Loucy (cell line): ENCODE data around the gene AMBRA1.

Source experiments
- H2AFZ ChIP-seq: fragments of 200-600 bp; sonication (generic); 2 replicates; pipeline ENCODE4 v1.6.0; 2016; ENCODE audit warnings: antibody characterized with exemption, mild to moderate bottlenecking, low read length, moderate library complexity
- H3F3A ChIP-seq: fragments of 200-600 bp; 2 replicates; pipeline ENCODE4 v1.6.0; 2016; ENCODE audit warnings: antibody characterized with exemption, low read depth, mild to moderate bottlenecking
- H3K27me3 ChIP-seq: fragments of 200-600 bp; sonication (generic); 2 replicates; pipeline ENCODE4 v1.6.1; 2014; ENCODE audit warnings: low read length, mild to moderate bottlenecking; ENCODE audit not compliant: insufficient read depth, poor library complexity, severe bottlenecking
- H3K36me3 ChIP-seq: fragments of 200-600 bp; sonication (generic); 2 replicates; pipeline ENCODE4 v1.6.1; 2016; ENCODE audit warnings: low read length; ENCODE audit not compliant: insufficient read depth
- H3K4me1 ChIP-seq: fragments of 200-600 bp; sonication (generic); 2 replicates; pipeline ENCODE4 v1.5.1; 2014; ENCODE audit warnings: low read length, mild to moderate bottlenecking; ENCODE audit not compliant: insufficient read depth, poor library complexity, severe bottlenecking
- H3K4me2 ChIP-seq: fragments of 200-600 bp; sonication (generic); 2 replicates; pipeline ENCODE4 v1.6.0; 2014; ENCODE audit warnings: antibody characterized with exemption, low read length, low read depth, mild to moderate bottlenecking; ENCODE audit not compliant: poor library complexity, severe bottlenecking
- H3K4me3 ChIP-seq: fragments of 200-600 bp; sonication (generic); 2 replicates; pipeline ENCODE4 v1.5.1; 2014; ENCODE audit warnings: low read length, mild to moderate bottlenecking, mixed read lengths; ENCODE audit not compliant: poor library complexity, severe bottlenecking
- H3K79me2 ChIP-seq: fragments of 200-600 bp; sonication (generic); 2 replicates; pipeline ENCODE4 v1.6.1; 2014; ENCODE audit warnings: low read length; ENCODE audit not compliant: insufficient read depth
- H3K9ac ChIP-seq: fragments of 200-600 bp; sonication (generic); 2 replicates; pipeline ENCODE4 v1.6.0; 2014; ENCODE audit warnings: mild to moderate bottlenecking, low read depth, low read length, moderate library complexity; ENCODE audit not compliant: poor library complexity, severe bottlenecking
- H3K9me2 ChIP-seq: fragments of 200-600 bp; sonication (generic); replicated peaks from 2 replicates; pipeline ENCODE4 v1.6.1; 2016; ENCODE audit warnings: low read depth, low read length, mixed read lengths
- H3K9me3 ChIP-seq: fragments of 200-600 bp; sonication (generic); 2 replicates; pipeline ENCODE4 v1.6.1; 2014; ENCODE audit warnings: mild to moderate bottlenecking, antibody characterized with exemption, low read length, low read depth; ENCODE audit not compliant: insufficient read depth
- H4K20me1 ChIP-seq: fragments of 200-600 bp; sonication (generic); 2 replicates; pipeline ENCODE4 v1.6.0; 2014; ENCODE audit warnings: antibody characterized with exemption, low read length, mild to moderate bottlenecking; ENCODE audit not compliant: insufficient read depth, poor library complexity, severe bottlenecking
- EZH2phosphoT487 ChIP-seq: fragments of 200-600 bp; IDR thresholded peaks from 2 replicates; pipeline ENCODE4 v1.6.1; 2018; ENCODE audit warnings: antibody characterized with exemption, mild to moderate bottlenecking, moderate library complexity, borderline replicate concordance
- TF ChIP-seq, protein P1 (sequence below): fragments of 200-600 bp; sonication (generic); conservative IDR thresholded peaks from 2 replicates; pipeline ENCODE4 v1.5.1; 2014; ENCODE audit warnings: mild to moderate bottlenecking, antibody characterized with exemption, low read length

Gene AMBRA1

DNA sequence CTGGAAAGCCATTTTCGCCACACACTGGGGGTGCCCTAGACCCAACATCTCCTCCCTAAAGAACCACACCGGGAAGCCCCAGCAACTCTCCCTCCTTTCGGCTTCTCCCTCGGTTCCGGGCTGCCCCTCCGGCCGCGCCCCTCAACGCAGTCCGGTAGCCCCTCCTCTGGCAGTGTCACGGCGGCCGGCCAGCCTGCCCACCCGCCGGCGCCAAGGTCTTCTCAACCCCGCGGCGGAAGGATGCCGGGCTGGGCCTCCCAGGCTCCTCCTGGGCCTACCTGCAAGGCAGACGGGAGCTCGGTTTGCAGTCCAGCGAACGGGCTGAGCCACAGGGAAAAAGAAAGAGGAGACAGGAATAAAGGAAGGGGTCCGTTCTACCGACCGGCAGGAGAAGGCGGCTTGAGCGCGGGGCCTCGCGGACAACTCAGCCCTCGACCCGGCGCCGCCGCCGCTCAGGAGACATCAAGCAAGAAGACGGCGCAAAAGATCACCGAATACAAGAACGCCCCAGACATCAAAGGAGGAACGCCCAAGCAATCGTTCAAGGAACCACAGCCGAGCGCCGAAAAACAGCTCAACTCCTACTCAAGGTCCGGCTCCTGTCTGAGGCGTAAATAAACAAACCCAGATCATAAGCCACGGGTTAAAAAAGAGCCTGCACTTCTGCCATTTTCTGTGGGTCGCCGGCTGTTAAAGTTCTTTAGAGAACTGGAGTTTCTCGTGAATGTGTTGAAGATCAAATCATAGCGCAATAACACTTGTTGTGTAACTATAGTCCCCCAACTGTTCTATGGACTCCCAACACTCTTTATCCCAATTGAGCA is at the start of gene AMBRA1:
Gene AMBRA1, minus strand, starts transcription at position 474 of the 824 bp plus-strand sequence. CDS start 45,643 bp downstream, outside the sequence.
- H4K20me1 ChIP-seq, result peaks cover 41% of the 10 kb centered on the region
- TF ChIP-seq, protein P1, sequence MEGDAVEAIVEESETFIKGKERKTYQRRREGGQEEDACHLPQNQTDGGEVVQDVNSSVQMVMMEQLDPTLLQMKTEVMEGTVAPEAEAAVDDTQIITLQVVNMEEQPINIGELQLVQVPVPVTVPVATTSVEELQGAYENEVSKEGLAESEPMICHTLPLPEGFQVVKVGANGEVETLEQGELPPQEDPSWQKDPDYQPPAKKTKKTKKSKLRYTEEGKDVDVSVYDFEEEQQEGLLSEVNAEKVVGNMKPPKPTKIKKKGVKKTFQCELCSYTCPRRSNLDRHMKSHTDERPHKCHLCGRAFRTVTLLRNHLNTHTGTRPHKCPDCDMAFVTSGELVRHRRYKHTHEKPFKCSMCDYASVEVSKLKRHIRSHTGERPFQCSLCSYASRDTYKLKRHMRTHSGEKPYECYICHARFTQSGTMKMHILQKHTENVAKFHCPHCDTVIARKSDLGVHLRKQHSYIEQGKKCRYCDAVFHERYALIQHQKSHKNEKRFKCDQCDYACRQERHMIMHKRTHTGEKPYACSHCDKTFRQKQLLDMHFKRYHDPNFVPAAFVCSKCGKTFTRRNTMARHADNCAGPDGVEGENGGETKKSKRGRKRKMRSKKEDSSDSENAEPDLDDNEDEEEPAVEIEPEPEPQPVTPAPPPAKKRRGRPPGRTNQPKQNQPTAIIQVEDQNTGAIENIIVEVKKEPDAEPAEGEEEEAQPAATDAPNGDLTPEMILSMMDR, result no peak
- TF ChIP-seq EZH2phosphoT487, result no peak
- peak within 1 kb of the TSS; percentile 77 for H3K9ac ChIP-seq
- H3K4me2 ChIP-seq, result peak within 1 kb of the TSS; percentile 98
- peak within 1 kb of the TSS; percentile 91 for H3K4me3 ChIP-seq
- H3K4me1 ChIP-seq, result peaks cover 40% of the 10 kb centered on the region
- H3F3A ChIP-seq, result no peaks in the 10 kb centered on the region
- peak within 1 kb of the TSS; percentile 96 for H2AFZ ChIP-seq
- H3K36me3 ChIP-seq, result no peaks in the 10 kb centered on the region
- H3K79me2 ChIP-seq, result peaks cover 51% of the 10 kb centered on the region
- H3K9me2 ChIP-seq, result no peaks in the 10 kb centered on the region
- H3K9me3 ChIP-seq, result no peaks in the 10 kb centered on the region
- H3K27me3 ChIP-seq, result no peaks in the 10 kb centered on the region

DNA sequence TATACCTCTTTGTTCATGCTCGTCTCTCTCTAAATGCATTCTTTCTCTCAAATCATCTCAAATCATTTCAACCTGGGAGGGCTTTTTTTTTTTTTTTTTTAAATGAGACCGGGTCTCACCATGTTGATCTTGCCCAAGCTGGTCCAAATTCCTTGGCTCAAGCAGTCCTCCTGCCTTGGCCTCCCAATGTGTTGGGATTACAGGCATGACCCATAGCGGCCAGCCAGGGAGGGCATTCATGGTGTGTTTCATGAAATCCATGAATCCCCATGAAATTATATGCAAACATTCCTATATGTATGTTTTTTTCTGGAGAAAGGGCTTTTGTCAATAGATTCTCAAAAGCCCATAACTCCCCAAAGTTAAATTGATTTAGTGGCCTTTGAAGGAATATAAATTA is 49.7 kb upstream of the AMBRA1 start:
- no peaks in the 10 kb centered on the region for H3K9me2 ChIP-seq
- H3K36me3 ChIP-seq, result peaks cover 54% of the 10 kb centered on the region; the same call in 1 of the 2 replicates
- H2AFZ ChIP-seq, result no peak overlapping the region
- H3K4me1 ChIP-seq, result peaks cover 6% of the 10 kb centered on the region
- no peaks in the 10 kb centered on the region for H3K9me3 ChIP-seq
- H3K4me2 ChIP-seq, result no peak overlapping the region
- no peaks in the 10 kb centered on the region for H3K27me3 ChIP-seq
- H4K20me1 ChIP-seq, result no peaks in the 10 kb centered on the region
- H3F3A ChIP-seq, result no peaks in the 10 kb centered on the region
- H3K4me3 ChIP-seq, result no peak overlapping the region
- no peak overlapping the region for H3K9ac ChIP-seq
- H3K79me2 ChIP-seq, result peaks cover 5% of the 10 kb centered on the region; the same call in 1 of the 2 replicates
- no peak for TF ChIP-seq EZH2phosphoT487
- TF ChIP-seq, protein P1, result no peak

- Histone ChIP-seq H3F3A (no peaks in the 10 kb centered on the region), H3K36me3 (peaks cover 47% of the 10 kb centered on the region; the same call in 1 of the 2 replicates), H4K20me1 (no peaks in the 10 kb centered on the region), H3K9me2 (no peaks in the 10 kb centered on the region), H3K4me1 (peaks cover 6% of the 10 kb centered on the region), H3K9ac (no peak overlapping the region), H3K9me3 (no peaks in the 10 kb centered on the region), H3K27me3 (no peaks in the 10 kb centered on the region), H2AFZ (no peak overlapping the region), H3K79me2 (peaks cover 5% of the 10 kb centered on the region; the same call in 1 of the 2 replicates), H3K4me2 (no peak overlapping the region), H3K4me3 (no peak overlapping the region)
- TF ChIP-seq EZH2phosphoT487, result no peak
- TF ChIP-seq, protein P1, result no peak
Observed at GRCh38 chr11:46642627-46643335, 49.0 kb upstream of the AMBRA1 start.
